Caco-2 (cell line): ENCODE data around the gene TRIM9. TPM values are rescaled to one million over a fixed set of nuclear protein-coding genes. Genes with fewer than 3 reads are reported as not detected.

Experiments
- BruUV-seq: library from RNA; stranded (reverse); fragments of 400-500 nt; replicated peaks from 2 replicates; lab custom pipeline; 2021; lab: Mats Ljungman, UMichigan
- CTCF ChIA-PET: fragments of 300-600 bp; sonication (Branson Sonifier 250); formaldehyde crosslinking; loops from one replicate; lab custom pipeline; 2022; ENCODE audit warnings: antibody characterized with exemption; lab: Charles Lee
- POLR2A ChIA-PET: fragments of 300-600 bp; sonication (Branson Sonifier 250); formaldehyde crosslinking; loops from one replicate; lab custom pipeline; 2022; ENCODE audit warnings: antibody characterized with exemption; lab: Charles Lee
- DNase-seq, 2 experiments: peaks; one replicate each; pipeline versions ENCODE4 v3.0.0 to v3.0.0-alpha.2; 2020 to 2022
- H3K27me3 ChIP-seq: replicated peaks from 2 replicates; pipeline ENCODE4 v1.6.0; 2011; ENCODE audit warnings: low read length; ENCODE audit not compliant: control insufficient read depth, insufficient read depth
- H3K36me3 ChIP-seq: 2 replicates; pipeline ENCODE4 v1.5.1; 2011; ENCODE audit warnings: low read length; ENCODE audit not compliant: control insufficient read depth, insufficient read depth
- H3K4me1 ChIP-seq: fragments of 250-450 bp; sonication (Bioruptor Pico); 2 replicates; pipeline ENCODE4 v1.5.1; 2020; ENCODE audit warnings: mild to moderate bottlenecking
- H3K4me3 ChIP-seq: 2 replicates; pipeline ENCODE4 v1.5.1; 2011; ENCODE audit warnings: low read depth, mild to moderate bottlenecking, control low read depth, low read length
- H3K9me3 ChIP-seq: fragments of 250-450 bp; sonication (Bioruptor Pico); 2 replicates; pipeline ENCODE4 v1.5.1; 2020; ENCODE audit warnings: mild to moderate bottlenecking, moderate library complexity
- H3K27ac Mint-ChIP-seq: one replicate; pipeline ENCODE4 v1.8.0; 2022; ENCODE audit warnings: mixed read lengths; ENCODE audit not compliant: unreplicated experiment
- H3K27me3 Mint-ChIP-seq: one replicate; pipeline ENCODE4 v1.8.0; 2022; ENCODE audit warnings: mixed read lengths; ENCODE audit not compliant: insufficient read depth, unreplicated experiment
- H3K36me3 Mint-ChIP-seq: one replicate; pipeline ENCODE4 v1.8.0; 2022; ENCODE audit warnings: mild to moderate bottlenecking, mixed read lengths; ENCODE audit not compliant: insufficient read depth, unreplicated experiment
- H3K4me1 Mint-ChIP-seq: one replicate; pipeline ENCODE4 v1.8.0; 2022; ENCODE audit warnings: low read depth, mixed read lengths; ENCODE audit not compliant: unreplicated experiment
- H3K4me3 Mint-ChIP-seq: one replicate; pipeline ENCODE4 v1.8.0; 2022; ENCODE audit warnings: mild to moderate bottlenecking, moderate library complexity, mixed read lengths; ENCODE audit not compliant: unreplicated experiment
- H3K9me3 Mint-ChIP-seq: one replicate; pipeline ENCODE4 v1.8.0; 2022; ENCODE audit warnings: mixed read lengths; ENCODE audit not compliant: unreplicated experiment
- CTCF ChIP-seq, 2 experiments: fragments of 200-600 bp in 1 of 2; IDR thresholded peaks; 1 replicate in 1 of 2; 2 replicates in 1 of 2; pipeline versions ENCODE4 v1.5.1 to v1.8.0; 2011 to 2022; ENCODE audit warnings: antibody characterized with exemption in 1 of 2, control low read depth in 1 of 2, inconsistent platforms in 1 of 2, low read depth in 1 of 2, low read length in 1 of 2, mild to moderate bottlenecking in 1 of 2, moderate library complexity in 1 of 2; ENCODE audit not compliant: insufficient read depth in 1 of 2, severe bottlenecking in 1 of 2, unreplicated experiment in 1 of 2
- intact Hi-C: fragments of 100-400 bp; cut with micrococcal nuclease; formaldehyde crosslinking; loops from one replicate; pipeline ENCODE4 v1.10.0; 2022; ENCODE audit not compliant: unreplicated experiment
- total RNA-seq: library from RNA; stranded (reverse); gene quantifications from 2 replicates; pipeline ENCODE4 v1.2.3, GENCODE V29; 2022

TRIM9 gene
- total RNA-seq, 1 experiment from 2014 or later = 2.7 TPM

GRCh38 chr14:50955373-50956043 lies 139.4 kb downstream of the TRIM9 start:
- H3K36me3 Mint-ChIP-seq = no peaks in the 10 kb centered on the region
- H3K27ac Mint-ChIP-seq = peak overlapping the region; percentile 52
- H3K9me3 ChIP-seq = no peaks in the 10 kb centered on the region
- no peaks in the 10 kb centered on the region for H3K27me3 ChIP-seq
- no peaks in the 10 kb centered on the region for H3K9me3 Mint-ChIP-seq
- H3K4me3 Mint-ChIP-seq = peak overlapping the region; percentile 18
- BruUV-seq = no TSS peak
- peaks cover 6% of the 10 kb centered on the region; the same call in 1 of the 2 replicates for H3K4me1 ChIP-seq
- intact Hi-C loops = loop anchor here (1.0 to 2.0 kb wide), 2 partner anchors 12 to 265 kb away; no protein-coding TSS in a partner anchor
- H3K4me3 ChIP-seq = no peak overlapping the region
- DNase-seq = peak; percentile 87 to 91
- no peaks in the 10 kb centered on the region for H3K36me3 ChIP-seq
- no peaks in the 10 kb centered on the region for H3K27me3 Mint-ChIP-seq
- peak; percentile 25 to 67 for TF ChIP-seq CTCF (IDR thresholded peaks at IDR 0.05; ENCODE audit: insufficient read depth in 1 of 2, low read depth in 1 of 2, low read length in 1 of 2, severe bottlenecking in 1 of 2, unreplicated experiment in 1 of 2)
- POLR2A ChIA-PET = interaction anchor here (0.7 kb wide), 1 partner anchor 12 kb away, joined by 3 read pairs; the partner anchor contains the start of gene PYGL
- CTCF ChIA-PET = interaction anchor here (1.0 kb wide), 3 partner anchors 11 to 139 kb away, joined by 3 read pairs; partner anchors contain the start of genes PYGL and TRIM9
- H3K4me1 Mint-ChIP-seq = peaks cover 14% of the 10 kb centered on the region

GRCh38 chr14:50954811-50955372 lies 140.0 kb downstream of the TRIM9 start:
- no peaks in the 10 kb centered on the region for H3K9me3 ChIP-seq
- BruUV-seq = no TSS peak
- Mint-ChIP-seq H3K4me3 (no peak overlapping the region), H3K27me3 (no peaks in the 10 kb centered on the region), H3K9me3 (no peaks in the 10 kb centered on the region), H3K4me1 (peaks cover 14% of the 10 kb centered on the region), H3K36me3 (no peaks in the 10 kb centered on the region), H3K27ac (peak overlapping the region; percentile 52)
- POLR2A ChIA-PET = interaction anchor here (0.7 kb wide), 1 partner anchor 11 kb away, joined by 3 read pairs; the partner anchor contains the start of gene PYGL
- CTCF ChIA-PET = interaction anchor here (1.0 kb wide), 3 partner anchors 10 to 140 kb away, joined by 3 read pairs; partner anchors contain the start of genes PYGL and TRIM9
- intact Hi-C loops = loop anchor here (1.0 to 2.0 kb wide), 2 partner anchors 12 to 266 kb away; no protein-coding TSS in a partner anchor
- peak in 1 of 2 experiments; percentile 21 for DNase-seq
- H3K4me3 ChIP-seq = no peak overlapping the region
- no peaks in the 10 kb centered on the region for H3K27me3 ChIP-seq
- H3K36me3 ChIP-seq = no peaks in the 10 kb centered on the region
- TF ChIP-seq CTCF (IDR thresholded peaks at IDR 0.05; ENCODE audit: insufficient read depth in 1 of 2, low read depth in 1 of 2, low read length in 1 of 2, severe bottlenecking in 1 of 2, unreplicated experiment in 1 of 2) = peak in 1 of 2 experiments; percentile 58
- peaks cover 6% of the 10 kb centered on the region; the same call in 1 of the 2 replicates for H3K4me1 ChIP-seq

GRCh38 chr14:50953502-50953901 lies 141.4 kb downstream of the TRIM9 start:
- ChIA-PET CTCF (no interaction called here), POLR2A (no interaction called here)

More at GRCh38 chr14:50953502-50953901, 141.4 kb downstream of the TRIM9 start:
- no TSS peak for BruUV-seq
- Histone ChIP-seq H3K4me1 (peaks cover 6% of the 10 kb centered on the region; the same call in 1 of the 2 replicates), H3K27me3 (no peaks in the 10 kb centered on the region), H3K4me3 (no peak overlapping the region), H3K9me3 (no peaks in the 10 kb centered on the region), H3K36me3 (no peaks in the 10 kb centered on the region)
- no peak overlapping the region for H3K27ac Mint-ChIP-seq
- H3K4me1 Mint-ChIP-seq = peaks cover 14% of the 10 kb centered on the region
- no peak for DNase-seq
- TF ChIP-seq CTCF (IDR thresholded peaks at IDR 0.05; ENCODE audit: insufficient read depth in 1 of 2, low read depth in 1 of 2, low read length in 1 of 2, severe bottlenecking in 1 of 2, unreplicated experiment in 1 of 2) = no peak
- no peaks in the 10 kb centered on the region for H3K9me3 Mint-ChIP-seq
- H3K27me3 Mint-ChIP-seq = no peaks in the 10 kb centered on the region
- no peak overlapping the region for H3K4me3 Mint-ChIP-seq
- no peaks in the 10 kb centered on the region for H3K36me3 Mint-ChIP-seq
- intact Hi-C loops = no loop called here
